ENCODE data around the gene TFDP2. TPM values are rescaled to one million over a fixed set of nuclear protein-coding genes. Genes with fewer than 3 reads are reported as not detected.

TFDP2 gene
- total and polyA plus RNA-seq, 9 of the 15 experiments (the other 6 are each of a cell fraction or from before 2014, with no cell fraction given) = 95.6 to 179 (median 126) TPM

GRCh38 chr3:142004025-142004424 is 145.3 kb downstream of the TFDP2 start (continued):
- no peak for TF ChIP-seq TOE1 (IDR thresholded peaks at IDR 0.05; ENCODE audit: borderline replicate concordance)
- no peak for TF ChIP-seq TOE1 (CRISPR knock-in tag; IDR thresholded peaks at IDR 0.05; ENCODE audit: borderline replicate concordance, low read depth)
- TF ChIP-seq GABPA (tag; conservative IDR thresholded peaks at IDR 0.05; ENCODE audit: low read depth) = no peak

- no peak for ATAC-seq
- no peak for FAIRE-seq
- Histone ChIP-seq H3K4me3 (no peak overlapping the region), H3K79me2 (ENCODE audit: control insufficient read depth, insufficient read depth, low read length) (peaks cover 46% of the 10 kb centered on the region), H4K20me1 (replicated peaks; ENCODE audit: control insufficient read depth, insufficient read depth, low read length) (no peaks in the 10 kb centered on the region; the same call in none of the 2 replicates), H3K27ac (ENCODE audit: extremely low read depth, low read depth, low read length) (no peak overlapping the region), H2AFZ (ENCODE audit: low read depth, low read length) (no peak overlapping the region), H3K27me3 (ENCODE audit: control insufficient read depth in 2 of 2, insufficient read depth in 2 of 2, low read length in 2 of 2) (no peaks in the 10 kb centered on the region), H3K36me3 (ENCODE audit: control insufficient read depth, insufficient read depth, low read length) (peaks cover 48% of the 10 kb centered on the region; the same call in 2 of the 3 replicates), H3K4me1 (replicated peaks in 1 of 2; ENCODE audit: control insufficient read depth in 2 of 2, insufficient read depth in 2 of 2, low read length in 2 of 2) (peaks cover 0 to 3% of the 10 kb centered on the region in 2 experiments; a peak in 3 of 5 replicates), H3K4me2 (ENCODE audit: insufficient read depth, low read length) (no peak overlapping the region), H3K9me3 (replicated peaks; ENCODE audit: control insufficient read depth, insufficient read depth, low read depth, low read length) (no peaks in the 10 kb centered on the region), H3K9ac (ENCODE audit: insufficient read depth in 1 of 2, low read depth in 2 of 2, low read length in 2 of 2) (no peak overlapping the region), H3K9me1 (ENCODE audit: control insufficient read depth, insufficient read depth, low read length) (no peaks in the 10 kb centered on the region)
- CTCF ChIA-PET (ENCODE audit: low intra/inter-chr PET ratio) = no interaction called here
- in situ Hi-C loops (cut with MboI) (no loop called here), intact Hi-C loops (cut with micrococcal nuclease) (no loop called here)
- POLR2A ChIA-PET = no interaction called here
- WGBS (ENCODE audit: insufficient coverage, low coverage, missing lambda C conversion rate) = 96% methylated on average over 3 of the region's 3 CpGs
- no TSS peak for BruUV-seq (replicated peaks)
- DNase-seq (ENCODE audit: extremely low read depth in 1 of 4, low spot score in 3 of 4) = no peak
- TF ChIP-seq GATAD2B (IDR thresholded peaks at IDR 0.05; ENCODE audit: borderline replicate concordance) (no peak), USF2 (CRISPR knock-in tag; IDR thresholded peaks at IDR 0.05) (no peak), GTF2F1 (IDR thresholded peaks at IDR 0.05; ENCODE audit: low read depth, low read length) (no peak), FOXK1 (CRISPR knock-in tag; IDR thresholded peaks at IDR 0.05; ENCODE audit: borderline replicate concordance) (no peak)
Observed at GRCh38 chr3:142003291-142003690, 146.1 kb downstream of the TFDP2 start.

Data from K562 (cell line).